ENCODE results near the gene CADM2.

GRCh38 chr3:85721409-85722145, 762.8 kb downstream of the CADM2 start:
- TF ChIP-seq POLR2A (IDR thresholded peaks at IDR 0.05; ENCODE audit: borderline replicate concordance, extremely low read depth, insufficient read depth, insufficient read length) (no peak), ZNF274 (IDR thresholded peaks at IDR 0.05; ENCODE audit: low read depth, low read length) (no peak), SIN3A (IDR thresholded peaks at IDR 0.05; ENCODE audit: low read depth) (no peak), EZH2phosphoT487 (IDR thresholded peaks at IDR 0.05; ENCODE audit: borderline replicate concordance) (no peak), CTCF (IDR thresholded peaks at IDR 0.05 in 2 of 3, conservative IDR thresholded peaks at IDR 0.05 in 1 of 3; ENCODE audit: borderline replicate concordance in 1 of 3, insufficient read depth in 1 of 3, low read depth in 2 of 3, low read length in 2 of 3) (no peak), RAD21 (IDR thresholded peaks at IDR 0.05; ENCODE audit: low read depth) (no peak), CEBPB (IDR thresholded peaks at IDR 0.05; ENCODE audit: low read depth) (no peak), EZH2 (IDR thresholded peaks at IDR 0.05) (no peak), FOSL1 (IDR thresholded peaks at IDR 0.05; ENCODE audit: low read depth) (no peak), POLR2AphosphoS5 (IDR thresholded peaks at IDR 0.05; ENCODE audit: low read depth, low read length) (no peak), ZFX (IDR thresholded peaks at IDR 0.05) (no peak)
